Nephron progenitor cell (in vitro differentiated cells): ENCODE data around the gene PZP.
"Not testable (repeated sequence)": the region's sequence is repeated elsewhere in the genome, so short reads cannot be mapped to it uniquely, and the experiment has no call there.

Experiments used
- DNase-seq: peaks from one replicate; pipeline ENCODE4 v3.0.0; 2021
- H3K27ac Mint-ChIP-seq: 2 replicates; pipeline ENCODE4 v1.8.0; 2021; ENCODE audit warnings: mild to moderate bottlenecking, moderate library complexity, mixed read lengths
- H3K27me3 Mint-ChIP-seq: 2 replicates; pipeline ENCODE4 v1.8.0; 2021; ENCODE audit warnings: mild to moderate bottlenecking, low read depth, mixed read lengths; ENCODE audit not compliant: poor library complexity
- H3K36me3 Mint-ChIP-seq: 2 replicates; pipeline ENCODE4 v1.8.0; 2021; ENCODE audit warnings: low read depth, mixed read lengths
- H3K4me1 Mint-ChIP-seq: 2 replicates; pipeline ENCODE4 v1.8.0; 2021; ENCODE audit warnings: mixed read lengths
- H3K4me3 Mint-ChIP-seq: 2 replicates; pipeline ENCODE4 v1.8.0; 2021; ENCODE audit warnings: mild to moderate bottlenecking, moderate library complexity, mixed read lengths
- H3K9me3 Mint-ChIP-seq: 2 replicates; pipeline ENCODE4 v1.8.0; 2021; ENCODE audit warnings: mild to moderate bottlenecking, moderate library complexity, mixed read lengths
- CTCF ChIP-seq: fragments of 200-600 bp; sonication (generic); IDR thresholded peaks from 2 replicates; pipeline ENCODE4 v1.5.0; 2021; ENCODE audit warnings: antibody characterized with exemption

The PZP gene

GRCh38 chr12:9208229-9208628 lies at the start of gene PZP:
Gene PZP (minus strand): TSS chr12:9208395. CDS start chr12:9208341, 54 bp downstream.
- DNase-seq: no peak
- Mint-ChIP-seq H3K4me1 (no peaks in the 10 kb centered on the region), H3K4me3 (no peak within 1 kb of the TSS), H3K27ac (no peak within 1 kb of the TSS), H3K36me3 (no peaks in the 10 kb centered on the region), H3K9me3 (no peaks in the 10 kb centered on the region), H3K27me3 (no peaks in the 10 kb centered on the region)
- TF ChIP-seq CTCF: no peak

- peaks cover 9% of the 10 kb centered on the region for H3K36me3 Mint-ChIP-seq
Observed at GRCh38 chr12:9256758-9257405, 48.7 kb upstream of the PZP start.

GRCh38 chr12:9256341-9256740 lies 48.1 kb upstream of the PZP start:
- peaks cover 11% of the 10 kb centered on the region for H3K9me3 Mint-ChIP-seq
- H3K27ac Mint-ChIP-seq: no peak overlapping the region
- H3K4me3 Mint-ChIP-seq: no peak overlapping the region
- no peaks in the 10 kb centered on the region for H3K4me1 Mint-ChIP-seq
- no peak for TF ChIP-seq CTCF
- no peak for DNase-seq
- peaks cover 5% of the 10 kb centered on the region for H3K27me3 Mint-ChIP-seq
- peaks cover 9% of the 10 kb centered on the region for H3K36me3 Mint-ChIP-seq

More at GRCh38 chr12:9256758-9257405, 48.7 kb upstream of the PZP start:
- Mint-ChIP-seq H3K27ac (no peak overlapping the region), H3K27me3 (peaks cover 2% of the 10 kb centered on the region), H3K4me1 (no peaks in the 10 kb centered on the region), H3K4me3 (no peak overlapping the region), H3K9me3 (peaks cover 5% of the 10 kb centered on the region)
- DNase-seq: no peak
- no peak for TF ChIP-seq CTCF

- peaks cover 15% of the 10 kb centered on the region for H3K9me3 Mint-ChIP-seq
- H3K27ac Mint-ChIP-seq: no peak overlapping the region
- peaks cover 9% of the 10 kb centered on the region for H3K36me3 Mint-ChIP-seq
- DNase-seq: no peak
- H3K27me3 Mint-ChIP-seq: peaks cover 5% of the 10 kb centered on the region
- H3K4me1 Mint-ChIP-seq: no peaks in the 10 kb centered on the region
- no peak overlapping the region for H3K4me3 Mint-ChIP-seq
- no peak for TF ChIP-seq CTCF
Observed at GRCh38 chr12:9255837-9256236, 47.6 kb upstream of the PZP start.

- no peak for TF ChIP-seq CTCF
- H3K27ac Mint-ChIP-seq: no peak overlapping the region
- peaks cover 15% of the 10 kb centered on the region for H3K9me3 Mint-ChIP-seq
- H3K36me3 Mint-ChIP-seq: peaks cover 5% of the 10 kb centered on the region
- H3K4me3 Mint-ChIP-seq: no peak overlapping the region
- no peaks in the 10 kb centered on the region for H3K4me1 Mint-ChIP-seq
- DNase-seq: no peak
- H3K27me3 Mint-ChIP-seq: peaks cover 5% of the 10 kb centered on the region
Observed at GRCh38 chr12:9253464-9253863, 45.3 kb upstream of the PZP start.

- H3K9me3 Mint-ChIP-seq: peaks cover 14% of the 10 kb centered on the region
- DNase-seq, H3K27me3 Mint-ChIP-seq, H3K4me3 Mint-ChIP-seq, H3K4me1 Mint-ChIP-seq, H3K27ac Mint-ChIP-seq, H3K36me3 Mint-ChIP-seq: not testable (repeated sequence)
Observed at GRCh38 chr12:9252791-9253190, 44.6 kb upstream of the PZP start.
